ENCODE measurements around the gene NECTIN4. TPM values are rescaled to one million over a fixed set of nuclear protein-coding genes. Genes with fewer than 3 reads are reported as not detected.

Gene NECTIN4
- total RNA-seq, 2 donors from 2014 or later: not detected

GRCh38 chr1:161096530-161096929 is 7.2 kb upstream of the NECTIN4 start:
- Mint-ChIP-seq H3K27me3 (no peaks in the 10 kb centered on the region), H3K36me3 (ENCODE audit: low read depth) (no peaks in the 10 kb centered on the region), H3K4me3 (peak overlapping the region; percentile 86), H3K27ac (peak overlapping the region; percentile 97), H3K4me1 (peaks cover 22% of the 10 kb centered on the region)
- no peak for ATAC-seq
- DNase-seq: no peak
- no peaks in the 10 kb centered on the region for H3K9me3 ChIP-seq (ENCODE audit: control insufficient read depth, low read length, poor library complexity, severe bottlenecking)

- H3K27me3 Mint-ChIP-seq: no peaks in the 10 kb centered on the region
- H3K36me3 Mint-ChIP-seq (ENCODE audit: low read depth): no peaks in the 10 kb centered on the region
- H3K4me3 Mint-ChIP-seq: no peak overlapping the region
- DNase-seq: no peak
- H3K4me1 Mint-ChIP-seq: peaks cover 22% of the 10 kb centered on the region
- no peaks in the 10 kb centered on the region for H3K9me3 ChIP-seq (ENCODE audit: control insufficient read depth, low read length, poor library complexity, severe bottlenecking)
- ATAC-seq: no peak
- peak overlapping the region; percentile 97 for H3K27ac Mint-ChIP-seq
These were observed 6.7 kb upstream of the NECTIN4 start for GRCh38 chr1:161096015-161096414.

GRCh38 chr1:161095230-161095629 is 5.9 kb upstream of the NECTIN4 start:
- Mint-ChIP-seq H3K27ac (peak overlapping the region; percentile 59), H3K27me3 (no peaks in the 10 kb centered on the region), H3K4me1 (peaks cover 24% of the 10 kb centered on the region), H3K4me3 (peak overlapping the region; percentile 19), H3K36me3 (ENCODE audit: low read depth) (no peaks in the 10 kb centered on the region)
- H3K9me3 ChIP-seq (ENCODE audit: control insufficient read depth, low read length, poor library complexity, severe bottlenecking): no peaks in the 10 kb centered on the region
- DNase-seq (no peak), ATAC-seq (no peak)

DNA sequence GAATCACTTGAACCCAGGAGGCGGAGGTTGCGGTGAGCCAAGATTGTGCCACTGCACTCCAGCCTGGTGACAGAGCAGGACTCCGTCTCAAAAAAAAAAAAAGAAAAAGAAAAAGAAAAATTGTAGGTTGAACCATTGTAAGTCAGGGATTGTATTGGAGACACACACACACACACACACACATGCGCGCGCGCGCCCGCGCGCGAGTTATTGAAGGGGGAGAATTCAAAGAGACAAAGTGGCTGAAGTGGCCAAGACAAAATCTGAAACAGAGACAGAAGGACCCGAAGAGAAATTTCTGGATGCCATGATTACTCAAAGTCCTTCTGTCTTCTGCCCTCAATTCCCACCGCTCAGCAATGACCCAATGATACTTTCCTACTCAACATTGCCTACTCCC is 5.1 kb upstream of the NECTIN4 start:
- no peaks in the 10 kb centered on the region for H3K36me3 Mint-ChIP-seq (ENCODE audit: low read depth)
- no peak overlapping the region for H3K4me3 Mint-ChIP-seq
- H3K9me3 ChIP-seq (ENCODE audit: control insufficient read depth, low read length, poor library complexity, severe bottlenecking): no peaks in the 10 kb centered on the region
- peaks cover 24% of the 10 kb centered on the region for H3K4me1 Mint-ChIP-seq
- H3K27me3 Mint-ChIP-seq: no peaks in the 10 kb centered on the region
- H3K27ac Mint-ChIP-seq: no peak overlapping the region
- ATAC-seq: no peak
- no peak for DNase-seq

GRCh38 chr1:161092621-161093028 is 3.3 kb upstream of the NECTIN4 start:
- Mint-ChIP-seq H3K27ac (no peak overlapping the region), H3K4me3 (no peak overlapping the region), H3K4me1 (peaks cover 15% of the 10 kb centered on the region), H3K36me3 (ENCODE audit: low read depth) (no peaks in the 10 kb centered on the region), H3K27me3 (no peaks in the 10 kb centered on the region)
- no peaks in the 10 kb centered on the region for H3K9me3 ChIP-seq (ENCODE audit: control insufficient read depth, low read length, poor library complexity, severe bottlenecking)
- no peak for DNase-seq
- peak; percentile 41 for ATAC-seq

DNA sequence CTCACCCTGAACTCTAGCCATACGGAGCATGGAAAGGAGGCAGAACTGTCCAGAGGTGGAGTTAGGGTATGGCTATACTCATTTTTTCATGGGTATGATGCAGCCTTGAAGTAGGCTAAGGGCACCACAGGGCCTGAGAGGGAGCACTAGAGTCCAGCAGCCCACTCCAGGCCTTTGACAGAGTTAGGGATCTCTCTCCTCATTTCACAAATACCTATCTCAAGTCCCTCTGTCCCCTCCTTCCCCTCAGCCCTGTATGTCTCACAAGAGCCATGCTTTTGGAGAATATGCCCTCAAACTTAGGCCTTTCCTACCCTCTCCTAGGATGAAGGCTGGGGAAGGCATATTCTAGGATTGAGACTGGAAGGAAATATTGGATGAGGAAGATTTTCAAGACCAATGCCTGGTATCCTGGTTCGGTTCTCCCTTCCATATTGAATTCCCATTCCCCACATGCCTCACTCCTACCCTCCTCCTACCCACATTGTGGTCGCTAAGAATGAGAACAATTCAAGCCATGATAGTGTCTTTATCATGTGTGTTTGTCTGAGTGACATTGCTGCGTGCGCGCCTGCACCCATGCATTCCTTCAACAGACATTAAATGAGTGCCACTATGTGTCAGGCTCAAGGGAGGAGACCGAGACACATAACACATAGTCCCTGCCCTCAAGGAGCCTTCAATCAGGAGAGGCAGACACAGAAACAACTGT is 2.6 kb upstream of the NECTIN4 start:
- ATAC-seq: no peak
- Mint-ChIP-seq H3K27me3 (no peaks in the 10 kb centered on the region), H3K27ac (no peak overlapping the region), H3K4me3 (no peak overlapping the region), H3K36me3 (ENCODE audit: low read depth) (no peaks in the 10 kb centered on the region), H3K4me1 (peaks cover 10% of the 10 kb centered on the region)
- no peak for DNase-seq
- H3K9me3 ChIP-seq (ENCODE audit: control insufficient read depth, low read length, poor library complexity, severe bottlenecking): no peaks in the 10 kb centered on the region

GRCh38 chr1:161091093-161091492 is 1.7 kb upstream of the NECTIN4 start:
- Mint-ChIP-seq H3K4me3 (no peak overlapping the region), H3K27ac (no peak overlapping the region), H3K27me3 (no peaks in the 10 kb centered on the region), H3K36me3 (ENCODE audit: low read depth) (peaks cover under 1% of the 10 kb centered on the region), H3K4me1 (peaks cover 6% of the 10 kb centered on the region)
- no peaks in the 10 kb centered on the region for H3K9me3 ChIP-seq (ENCODE audit: control insufficient read depth, low read length, poor library complexity, severe bottlenecking)
- DNase-seq (no peak), ATAC-seq (no peak)

- ATAC-seq: no peak
- no peak overlapping the region for H3K27ac Mint-ChIP-seq
- no peak overlapping the region for H3K4me3 Mint-ChIP-seq
- H3K27me3 Mint-ChIP-seq: no peaks in the 10 kb centered on the region
- H3K4me1 Mint-ChIP-seq: peaks cover 9% of the 10 kb centered on the region
- H3K9me3 ChIP-seq (ENCODE audit: control insufficient read depth, low read length, poor library complexity, severe bottlenecking): no peaks in the 10 kb centered on the region
- peaks cover 3% of the 10 kb centered on the region for H3K36me3 Mint-ChIP-seq (ENCODE audit: low read depth)
- DNase-seq: no peak
These were observed 1.3 kb upstream of the NECTIN4 start for GRCh38 chr1:161090617-161091016.

DNA sequence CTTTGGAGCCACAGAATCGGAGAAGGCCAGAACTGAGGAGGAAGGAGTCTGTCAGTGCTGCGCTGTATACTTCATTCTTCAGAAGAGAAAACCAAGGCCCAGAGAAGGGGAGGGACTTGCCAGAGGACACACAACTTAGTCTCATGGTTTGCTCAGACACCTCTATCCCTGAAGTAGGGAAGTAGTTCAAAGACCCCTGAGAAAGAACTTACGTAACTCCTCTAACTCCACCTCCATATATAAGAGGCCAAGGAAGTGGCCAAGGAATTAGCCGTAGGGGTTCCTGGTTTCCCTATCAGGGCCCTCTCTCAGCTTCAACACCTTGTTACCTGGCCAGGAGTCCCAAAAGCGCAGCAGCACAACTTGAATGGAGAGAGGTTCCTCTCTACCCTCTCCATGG is 580 bp upstream of the NECTIN4 start:
- no peaks in the 10 kb centered on the region for H3K9me3 ChIP-seq (ENCODE audit: control insufficient read depth, low read length, poor library complexity, severe bottlenecking)
- ATAC-seq (no peak), DNase-seq (no peak)
- no peak overlapping the region for H3K4me3 Mint-ChIP-seq
- H3K27ac Mint-ChIP-seq: no peak overlapping the region
- no peaks in the 10 kb centered on the region for H3K27me3 Mint-ChIP-seq
- H3K4me1 Mint-ChIP-seq: peaks cover 9% of the 10 kb centered on the region
- peaks cover 3% of the 10 kb centered on the region for H3K36me3 Mint-ChIP-seq (ENCODE audit: low read depth)

DNA sequence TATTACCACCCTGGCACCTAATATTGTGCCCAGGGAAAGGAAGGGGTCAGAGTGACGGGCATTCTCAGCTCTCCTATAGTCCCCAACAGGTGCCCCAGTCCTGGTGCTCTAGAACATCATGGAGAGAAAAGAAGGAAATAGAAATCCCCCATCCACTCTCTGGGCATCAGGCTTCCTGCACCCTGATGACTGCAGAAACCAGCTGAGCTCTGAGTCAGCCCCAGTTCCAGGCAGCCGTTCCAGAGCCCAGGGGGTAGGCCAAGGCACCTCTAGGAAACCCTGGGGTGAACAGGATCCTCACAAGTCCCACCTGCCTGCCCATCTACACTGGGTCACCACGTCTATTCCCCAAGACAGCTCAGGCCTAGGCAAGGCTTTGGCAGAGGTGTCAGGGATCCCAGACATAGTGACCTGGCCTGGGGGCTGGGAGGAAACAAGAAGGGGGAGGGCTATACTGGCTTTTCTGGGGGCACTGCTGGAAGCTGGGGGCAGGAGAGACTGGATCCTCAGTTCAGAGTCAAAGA is 709 bp downstream of the NECTIN4 start:
- Mint-ChIP-seq H3K4me1 (peaks cover 11% of the 10 kb centered on the region), H3K4me3 (no peak overlapping the region), H3K27me3 (no peaks in the 10 kb centered on the region), H3K27ac (peak overlapping the region; percentile 39), H3K36me3 (ENCODE audit: low read depth) (peaks cover 3% of the 10 kb centered on the region)
- ATAC-seq (no peak), DNase-seq (no peak)
- H3K9me3 ChIP-seq (ENCODE audit: control insufficient read depth, low read length, poor library complexity, severe bottlenecking): no peaks in the 10 kb centered on the region

DNA sequence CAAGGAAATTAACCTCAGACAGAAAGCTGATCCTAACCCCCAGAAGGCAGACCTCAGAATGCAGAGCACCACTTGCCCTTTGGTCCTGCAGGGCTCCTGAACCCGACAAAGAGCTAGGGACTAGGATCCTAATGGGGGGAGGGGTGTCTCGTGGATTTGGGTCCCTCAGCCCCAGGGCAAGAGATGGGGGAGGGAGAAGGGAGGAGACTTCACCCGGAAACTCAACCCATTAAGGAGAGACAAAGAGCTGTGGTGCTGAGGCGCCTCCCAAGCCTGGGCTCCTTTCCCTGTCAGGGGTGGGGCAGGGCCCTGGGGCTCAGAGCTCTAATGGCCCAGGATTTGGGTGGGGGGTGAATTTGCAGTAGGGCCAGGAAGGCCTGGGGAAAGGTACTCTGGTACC is 2.9 kb downstream of the NECTIN4 start:
- H3K9me3 ChIP-seq (ENCODE audit: control insufficient read depth, low read length, poor library complexity, severe bottlenecking): no peaks in the 10 kb centered on the region
- H3K36me3 Mint-ChIP-seq (ENCODE audit: low read depth): peaks cover 3% of the 10 kb centered on the region
- DNase-seq (no peak), ATAC-seq (no peak)
- H3K27me3 Mint-ChIP-seq: no peaks in the 10 kb centered on the region
- H3K4me1 Mint-ChIP-seq: peaks cover 14% of the 10 kb centered on the region
- peak overlapping the region; percentile 69 for H3K27ac Mint-ChIP-seq
- H3K4me3 Mint-ChIP-seq: no peak overlapping the region

DNA sequence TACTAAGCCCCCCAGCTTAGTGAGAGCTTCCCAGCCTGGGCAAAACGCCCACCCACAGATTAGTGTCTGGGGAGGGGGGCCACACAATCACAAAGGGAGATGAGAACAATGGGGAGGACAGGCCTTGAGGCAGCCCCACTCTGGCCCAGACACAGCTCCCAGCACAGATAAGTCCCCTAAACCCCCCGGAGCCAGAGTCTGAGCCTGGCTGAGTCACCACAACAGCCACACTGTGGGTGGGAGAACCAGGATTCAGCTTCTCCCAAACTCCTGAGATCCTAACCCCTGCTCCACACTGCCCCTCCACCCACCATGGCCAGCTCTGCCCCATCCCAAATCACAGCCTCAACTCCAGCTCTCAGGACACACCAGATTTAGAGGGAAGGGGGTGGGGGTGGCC is 4.2 kb downstream of the NECTIN4 start:
- no peak for DNase-seq
- no peaks in the 10 kb centered on the region for H3K9me3 ChIP-seq (ENCODE audit: control insufficient read depth, low read length, poor library complexity, severe bottlenecking)
- H3K4me1 Mint-ChIP-seq: peaks cover 16% of the 10 kb centered on the region
- H3K36me3 Mint-ChIP-seq (ENCODE audit: low read depth): peaks cover 3% of the 10 kb centered on the region
- H3K27ac Mint-ChIP-seq: no peak overlapping the region
- ATAC-seq: no peak
- no peak overlapping the region for H3K4me3 Mint-ChIP-seq
- H3K27me3 Mint-ChIP-seq: no peaks in the 10 kb centered on the region

- H3K9me3 ChIP-seq (ENCODE audit: control insufficient read depth, low read length, poor library complexity, severe bottlenecking): no peaks in the 10 kb centered on the region
- Mint-ChIP-seq H3K4me3 (no peak overlapping the region), H3K27ac (no peak overlapping the region), H3K4me1 (peaks cover 18% of the 10 kb centered on the region), H3K27me3 (no peaks in the 10 kb centered on the region), H3K36me3 (ENCODE audit: low read depth) (peaks cover 3% of the 10 kb centered on the region)
- no peak for DNase-seq
- no peak for ATAC-seq
These were observed 4.8 kb downstream of the NECTIN4 start for GRCh38 chr1:161084597-161084988.

Data from T-helper 17 cell (primary cell).